ENCODE results near the gene STAT6.
A peak's percentile ranks its signal among the peaks of the same experiment; 100 is the strongest.

The STAT6 gene

GRCh38 chr12:57146092-57146491, 34.9 kb upstream of the STAT6 start:
- no peak for DNase-seq (ENCODE audit: low read depth)

- DNase-seq (ENCODE audit: low read depth): no peak
These were observed 34.4 kb upstream of the STAT6 start for GRCh38 chr12:57145460-57146059.

- DNase-seq (ENCODE audit: low read depth): no peak
These were observed 32.3 kb upstream of the STAT6 start for GRCh38 chr12:57143454-57143853.

- no peak for DNase-seq (ENCODE audit: low read depth)
These were observed 31.6 kb upstream of the STAT6 start for GRCh38 chr12:57142727-57143126.

GRCh38 chr12:57142121-57142520, 31.0 kb upstream of the STAT6 start:
- DNase-seq (ENCODE audit: low read depth): no peak

- no peak for DNase-seq (ENCODE audit: low read depth)
These were observed 30.1 kb upstream of the STAT6 start for GRCh38 chr12:57141249-57141648.

- DNase-seq (ENCODE audit: low read depth): no peak
These were observed 28.9 kb upstream of the STAT6 start for GRCh38 chr12:57139796-57140649.

- no peak for DNase-seq (ENCODE audit: low read depth)
These were observed 27.5 kb upstream of the STAT6 start for GRCh38 chr12:57138526-57139272.

GRCh38 chr12:57135527-57136326, 24.6 kb upstream of the STAT6 start:
- DNase-seq (ENCODE audit: low read depth): no peak

GRCh38 chr12:57134949-57135348, 23.8 kb upstream of the STAT6 start:
- DNase-seq (ENCODE audit: low read depth): no peak

- no peak for DNase-seq (ENCODE audit: low read depth)
These were observed 22.8 kb upstream of the STAT6 start for GRCh38 chr12:57133916-57134315.

- no peak for DNase-seq (ENCODE audit: low read depth)
These were observed 21.9 kb upstream of the STAT6 start for GRCh38 chr12:57133013-57133569.

- DNase-seq (ENCODE audit: low read depth): no peak
These were observed 21.0 kb upstream of the STAT6 start for GRCh38 chr12:57131896-57132744.

GRCh38 chr12:57130941-57131340, 19.8 kb upstream of the STAT6 start:
- no peak for DNase-seq (ENCODE audit: low read depth)

- no peak for DNase-seq (ENCODE audit: low read depth)
These were observed 18.7 kb upstream of the STAT6 start for GRCh38 chr12:57129889-57130288.

GRCh38 chr12:57129321-57129842, 18.2 kb upstream of the STAT6 start:
- no peak for DNase-seq (ENCODE audit: low read depth)

- no peak for DNase-seq (ENCODE audit: low read depth)
These were observed 17.5 kb upstream of the STAT6 start for GRCh38 chr12:57128519-57129247.

- DNase-seq (ENCODE audit: low read depth): peak; percentile 70
These were observed 16.8 kb upstream of the STAT6 start, which contains the start of gene LRP1 for GRCh38 chr12:57127726-57128518. Gene LRP1 (plus strand): TSS chr12:57128483. CDS start chr12:57128965, 482 bp downstream.
